WTC11 (cell line): Measurements from ENCODE around the gene SYNGAP1. TPM values are rescaled to one million over a fixed set of nuclear protein-coding genes. Genes with fewer than 3 reads are reported as not detected.

ENCODE experiments used
- FOXP1 ChIP-seq: sonication (generic); formaldehyde crosslinking; IDR thresholded peaks from 2 replicates; pipeline ENCODE4 v1.8.0; 2022; ENCODE audit warnings: missing genetic modification reagents, mild to moderate bottlenecking, moderate library complexity, borderline replicate concordance
- NR3C1 ChIP-seq: sonication (generic); formaldehyde crosslinking; conservative IDR thresholded peaks from 2 replicates; pipeline ENCODE4 v1.8.1; 2023; ENCODE audit warnings: low read depth, mild to moderate bottlenecking, missing genetic modification reagents
- microRNA-seq: library from miRNA; unstranded; fragments of <30 nt; microRNA quantifications from one replicate; pipeline ENCODE4 v1.2.0, GENCODE V29; 2022; ENCODE audit warnings: borderline number of aligned reads
- total RNA-seq: library from RNA; stranded (reverse); gene quantifications from 3 replicates; pipeline ENCODE4 v1.2.3, GENCODE V29; 2021
- TF ChIP-seq, protein P1 (sequence below): sonication (generic); formaldehyde crosslinking; IDR thresholded peaks from 2 replicates; pipeline ENCODE4 v1.8.1; 2023; ENCODE audit warnings: mild to moderate bottlenecking, missing genetic modification reagents
- TF ChIP-seq, protein P2 (sequence below): sonication (generic); formaldehyde crosslinking; IDR thresholded peaks from 2 replicates; pipeline ENCODE4 v1.8.0; 2022; ENCODE audit warnings: missing genetic modification reagents
- TF ChIP-seq, protein P3 (sequence below): fragments of 250-450 bp; sonication (Bioruptor Pico); IDR thresholded peaks from 2 replicates; pipeline ENCODE4 v1.9.0; 2021; ENCODE audit warnings: moderate library complexity, mild to moderate bottlenecking, inconsistent platforms, borderline replicate concordance
- TF ChIP-seq, protein P4 (sequence below): sonication (generic); formaldehyde crosslinking; IDR thresholded peaks from 2 replicates; pipeline ENCODE4 v1.8.0; 2022; ENCODE audit warnings: mild to moderate bottlenecking, missing genetic modification reagents

The SYNGAP1 gene
- total RNA-seq, 1 experiment from 2014 or later = 139 TPM

DNA sequence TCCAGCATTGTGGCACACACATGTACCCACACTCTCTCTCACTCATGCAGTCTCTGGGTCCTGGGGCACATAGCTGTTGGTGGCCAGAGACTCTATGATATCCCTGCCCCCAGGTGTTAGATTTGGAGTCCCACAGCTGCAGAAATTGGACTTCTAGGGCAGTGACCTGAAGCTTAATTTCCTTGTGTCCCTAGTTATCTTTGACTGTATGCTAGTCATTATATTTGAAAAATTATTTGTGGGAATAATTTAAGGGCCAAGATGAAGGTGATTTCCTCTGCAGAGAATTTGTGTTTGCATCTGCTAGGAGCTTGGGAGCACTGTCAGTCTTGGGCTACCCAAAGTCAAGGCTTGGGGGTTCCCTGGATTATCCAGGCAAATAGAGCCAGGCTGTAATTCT, 84.6 kb downstream of the SYNGAP1 start (continued):
- TF ChIP-seq, protein P1, sequence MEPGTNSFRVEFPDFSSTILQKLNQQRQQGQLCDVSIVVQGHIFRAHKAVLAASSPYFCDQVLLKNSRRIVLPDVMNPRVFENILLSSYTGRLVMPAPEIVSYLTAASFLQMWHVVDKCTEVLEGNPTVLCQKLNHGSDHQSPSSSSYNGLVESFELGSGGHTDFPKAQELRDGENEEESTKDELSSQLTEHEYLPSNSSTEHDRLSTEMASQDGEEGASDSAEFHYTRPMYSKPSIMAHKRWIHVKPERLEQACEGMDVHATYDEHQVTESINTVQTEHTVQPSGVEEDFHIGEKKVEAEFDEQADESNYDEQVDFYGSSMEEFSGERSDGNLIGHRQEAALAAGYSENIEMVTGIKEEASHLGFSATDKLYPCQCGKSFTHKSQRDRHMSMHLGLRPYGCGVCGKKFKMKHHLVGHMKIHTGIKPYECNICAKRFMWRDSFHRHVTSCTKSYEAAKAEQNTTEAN = no peak
- TF ChIP-seq, protein P2, sequence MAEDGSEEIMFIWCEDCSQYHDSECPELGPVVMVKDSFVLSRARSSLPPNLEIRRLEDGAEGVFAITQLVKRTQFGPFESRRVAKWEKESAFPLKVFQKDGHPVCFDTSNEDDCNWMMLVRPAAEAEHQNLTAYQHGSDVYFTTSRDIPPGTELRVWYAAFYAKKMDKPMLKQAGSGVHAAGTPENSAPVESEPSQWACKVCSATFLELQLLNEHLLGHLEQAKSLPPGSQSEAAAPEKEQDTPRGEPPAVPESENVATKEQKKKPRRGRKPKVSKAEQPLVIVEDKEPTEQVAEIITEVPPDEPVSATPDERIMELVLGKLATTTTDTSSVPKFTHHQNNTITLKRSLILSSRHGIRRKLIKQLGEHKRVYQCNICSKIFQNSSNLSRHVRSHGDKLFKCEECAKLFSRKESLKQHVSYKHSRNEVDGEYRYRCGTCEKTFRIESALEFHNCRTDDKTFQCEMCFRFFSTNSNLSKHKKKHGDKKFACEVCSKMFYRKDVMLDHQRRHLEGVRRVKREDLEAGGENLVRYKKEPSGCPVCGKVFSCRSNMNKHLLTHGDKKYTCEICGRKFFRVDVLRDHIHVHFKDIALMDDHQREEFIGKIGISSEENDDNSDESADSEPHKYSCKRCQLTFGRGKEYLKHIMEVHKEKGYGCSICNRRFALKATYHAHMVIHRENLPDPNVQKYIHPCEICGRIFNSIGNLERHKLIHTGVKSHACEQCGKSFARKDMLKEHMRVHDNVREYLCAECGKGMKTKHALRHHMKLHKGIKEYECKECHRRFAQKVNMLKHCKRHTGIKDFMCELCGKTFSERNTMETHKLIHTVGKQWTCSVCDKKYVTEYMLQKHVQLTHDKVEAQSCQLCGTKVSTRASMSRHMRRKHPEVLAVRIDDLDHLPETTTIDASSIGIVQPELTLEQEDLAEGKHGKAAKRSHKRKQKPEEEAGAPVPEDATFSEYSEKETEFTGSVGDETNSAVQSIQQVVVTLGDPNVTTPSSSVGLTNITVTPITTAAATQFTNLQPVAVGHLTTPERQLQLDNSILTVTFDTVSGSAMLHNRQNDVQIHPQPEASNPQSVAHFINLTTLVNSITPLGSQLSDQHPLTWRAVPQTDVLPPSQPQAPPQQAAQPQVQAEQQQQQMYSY = no peak
- TF ChIP-seq, protein P3, sequence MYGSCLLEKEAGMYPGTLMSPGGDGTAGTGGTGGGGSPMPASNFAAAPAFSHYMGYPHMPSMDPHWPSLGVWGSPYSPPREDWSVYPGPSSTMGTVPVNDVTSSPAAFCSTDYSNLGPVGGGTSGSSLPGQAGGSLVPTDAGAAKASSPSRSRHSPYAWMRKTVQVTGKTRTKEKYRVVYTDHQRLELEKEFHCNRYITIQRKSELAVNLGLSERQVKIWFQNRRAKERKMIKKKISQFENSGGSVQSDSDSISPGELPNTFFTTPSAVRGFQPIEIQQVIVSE = no peak
- TF ChIP-seq NR3C1 (no peak), FOXP1 (CRISPR knock-in tag) (no peak)
- TF ChIP-seq, protein P4, sequence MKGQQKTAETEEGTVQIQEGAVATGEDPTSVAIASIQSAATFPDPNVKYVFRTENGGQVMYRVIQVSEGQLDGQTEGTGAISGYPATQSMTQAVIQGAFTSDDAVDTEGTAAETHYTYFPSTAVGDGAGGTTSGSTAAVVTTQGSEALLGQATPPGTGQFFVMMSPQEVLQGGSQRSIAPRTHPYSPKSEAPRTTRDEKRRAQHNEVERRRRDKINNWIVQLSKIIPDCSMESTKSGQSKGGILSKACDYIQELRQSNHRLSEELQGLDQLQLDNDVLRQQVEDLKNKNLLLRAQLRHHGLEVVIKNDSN (CRISPR knock-in tag) = no peak

Small RNA genes within 50 kb of the gene (microRNA-seq; reads per million reads assigned to microRNA genes)
- 2.8 reads per million for gene MIR5004

Other genes starting within 250 kb of the SYNGAP1 start
- 3.0 to 4.4 TPM (median 3.7 TPM) in 3 replicates for gene COL11A2, start 227.6 kb upstream of the SYNGAP1 start, total RNA-seq
- gene RXRB, start 219.4 kb upstream of the SYNGAP1 start, total RNA-seq = 21.5 to 24.5 TPM (median 23.3 TPM) in 3 replicates
- gene SLC39A7, start 219.2 kb upstream of the SYNGAP1 start, total RNA-seq = 131 to 163 TPM (median 134 TPM) in 3 replicates
- gene HSD17B8, start 215.4 kb upstream of the SYNGAP1 start, total RNA-seq = 7.3 to 8.1 TPM (median 7.7 TPM) in 3 replicates
- 26.6 to 30.2 TPM (median 27.8 TPM) in 3 replicates for gene RING1, start 211.6 kb upstream of the SYNGAP1 start, total RNA-seq
- gene VPS52, start 148.2 kb upstream of the SYNGAP1 start, total RNA-seq = 43.0 to 46.8 TPM (median 43.1 TPM) in 3 replicates
- gene RPS18, start 148.0 kb upstream of the SYNGAP1 start, total RNA-seq = 2,857 to 3,321 TPM (median 3,240 TPM) in 3 replicates
- 3.2 to 5.0 TPM (median 4.1 TPM) in 3 replicates for gene B3GALT4, start 142.9 kb upstream of the SYNGAP1 start, total RNA-seq
- 72.0 to 94.5 TPM (median 72.4 TPM) in 3 replicates for gene WDR46, start 130.8 kb upstream of the SYNGAP1 start, total RNA-seq
- 83.3 to 95.7 TPM (median 85.6 TPM) in 3 replicates for gene PFDN6, start 130.5 kb upstream of the SYNGAP1 start, total RNA-seq
- 72.6 to 79.7 TPM (median 77.1 TPM) in 3 replicates for gene RGL2, start 121.1 kb upstream of the SYNGAP1 start, total RNA-seq
- gene TAPBP, start 106.0 kb upstream of the SYNGAP1 start, total RNA-seq = 43.5 to 50.2 TPM (median 49.3 TPM) in 3 replicates
- 11.6 to 14.7 TPM (median 13.7 TPM) in 3 replicates for gene ZBTB22, start 102.3 kb upstream of the SYNGAP1 start, total RNA-seq
- gene DAXX, start 97.1 kb upstream of the SYNGAP1 start, total RNA-seq = 61.8 to 67.2 TPM (median 65.1 TPM) in 3 replicates
- 79.5 to 97.3 TPM (median 83.7 TPM) in 3 replicates for gene KIFC1, start 28.2 kb upstream of the SYNGAP1 start, total RNA-seq
- 60.0 to 63.6 TPM (median 60.2 TPM) in 3 replicates for gene PHF1, start 9.1 kb upstream of the SYNGAP1 start, total RNA-seq
- 229 to 247 TPM (median 243 TPM) in 3 replicates for gene CUTA, start 2.0 kb upstream of the SYNGAP1 start, total RNA-seq
- gene ZBTB9, start 34.5 kb downstream of the SYNGAP1 start, total RNA-seq = 19.4 to 21.2 TPM (median 20.8 TPM) in 3 replicates
- 40.5 to 40.9 TPM (median 40.5 TPM) in 3 replicates for gene BAK1, start 160.2 kb downstream of the SYNGAP1 start, total RNA-seq
- gene ITPR3, start 201.3 kb downstream of the SYNGAP1 start, total RNA-seq = 42.5 to 47.3 TPM (median 42.9 TPM) in 3 replicates